Measurements from ENCODE around the gene TMEM119. TPM values are rescaled to one million over a fixed set of nuclear protein-coding genes. Genes with fewer than 3 reads are reported as not detected.

TMEM119 gene
- total RNA-seq, 3 donors from 2014 or later: 12.1 to 21.0 (median 12.5) TPM

- H3K4me1 ChIP-seq: no peaks in the 10 kb centered on the region
- peak overlapping the region in 1 of 2 donors; percentile 83 for H3K27ac ChIP-seq
- no peak for DNase-seq (ENCODE audit: low spot score in 2 of 2)
- H3K36me3 ChIP-seq: no peaks in the 10 kb centered on the region
- H3K27me3 ChIP-seq: no peaks in the 10 kb centered on the region
- H3K9me3 ChIP-seq: no peaks in the 10 kb centered on the region
- peak overlapping the region; percentile 44 to 65 (median 49) for H3K4me3 ChIP-seq
- intact Hi-C loops (cut with DNase I; ENCODE audit: low total_unique reads): no loop called here
- no peak for TF ChIP-seq POLR2A (IDR thresholded peaks at IDR 0.05)
- TF ChIP-seq CTCF (IDR thresholded peaks at IDR 0.05): no peak
- no peak for TF ChIP-seq POLR2AphosphoS5 (IDR thresholded peaks at IDR 0.05)
Observed at GRCh38 chr12:108595711-108596647, 1.9 kb downstream of the TMEM119 start.

GRCh38 chr12:108594960-108595710, 2.7 kb downstream of the TMEM119 start:
- Histone ChIP-seq H3K4me1 (no peaks in the 10 kb centered on the region), H3K36me3 (no peaks in the 10 kb centered on the region), H3K9me3 (no peaks in the 10 kb centered on the region), H3K27me3 (no peaks in the 10 kb centered on the region), H3K27ac (peak overlapping the region in 1 of 2 donors; percentile 83), H3K4me3 (peak overlapping the region in 2 of 3 donors; percentile 44 to 65)
- DNase-seq (ENCODE audit: low spot score in 2 of 2): no peak
- intact Hi-C loops (cut with DNase I; ENCODE audit: low total_unique reads): no loop called here
- no peak for TF ChIP-seq POLR2A (IDR thresholded peaks at IDR 0.05)

- DNase-seq (ENCODE audit: low spot score in 2 of 2): no peak
- no peaks in the 10 kb centered on the region for H3K4me1 ChIP-seq
- no peak overlapping the region for H3K4me3 ChIP-seq
- H3K36me3 ChIP-seq: no peaks in the 10 kb centered on the region
- peak overlapping the region in 1 of 2 donors; percentile 59 for H3K27ac ChIP-seq
- intact Hi-C loops (cut with DNase I; ENCODE audit: low total_unique reads): no loop called here
- H3K27me3 ChIP-seq: no peaks in the 10 kb centered on the region
- no peak for TF ChIP-seq POLR2AphosphoS5 (IDR thresholded peaks at IDR 0.05)
- no peak for TF ChIP-seq CTCF (IDR thresholded peaks at IDR 0.05)
- TF ChIP-seq POLR2A (IDR thresholded peaks at IDR 0.05): no peak
- H3K9me3 ChIP-seq: no peaks in the 10 kb centered on the region
Observed at GRCh38 chr12:108594323-108594903, 3.5 kb downstream of the TMEM119 start.

- no peaks in the 10 kb centered on the region for H3K27me3 ChIP-seq
- no peak for TF ChIP-seq POLR2A (IDR thresholded peaks at IDR 0.05)
- TF ChIP-seq CTCF (IDR thresholded peaks at IDR 0.05): no peak
- TF ChIP-seq POLR2AphosphoS5 (IDR thresholded peaks at IDR 0.05): no peak
- intact Hi-C loops (cut with DNase I; ENCODE audit: low total_unique reads): no loop called here
- DNase-seq (ENCODE audit: low spot score in 2 of 2): no peak
- no peak overlapping the region for H3K27ac ChIP-seq
- no peaks in the 10 kb centered on the region for H3K4me1 ChIP-seq
- H3K9me3 ChIP-seq: no peaks in the 10 kb centered on the region
- no peak overlapping the region for H3K4me3 ChIP-seq
- H3K36me3 ChIP-seq: no peaks in the 10 kb centered on the region
Observed at GRCh38 chr12:108592033-108592909, 5.6 kb downstream of the TMEM119 start.
